H4 (cell line): ENCODE measurements around the gene RTN4RL1. TPM values are rescaled to one million over a fixed set of nuclear protein-coding genes. Genes with fewer than 3 reads are reported as not detected.
"Not testable (repeated sequence)": the region's sequence is repeated elsewhere in the genome, so short reads cannot be mapped to it uniquely, and the experiment has no call there.

Experiments used
- DNase-seq: peaks from one replicate; pipeline ENCODE4 v3.0.0-alpha.2; 2015; ENCODE audit warnings: low spot score
- total RNA-seq: library from RNA; depleted of rRNA; stranded (reverse); fragments of >200 nt; shearing (Covaris generic); gene quantifications from 2 replicates; pipeline ENCODE4 v1.2.3, GENCODE V29; 2014; rRNA removed

The RTN4RL1 gene
- total RNA-seq, 1 experiment from 2014 or later: 0.48 TPM

GRCh38 chr17:1896243-1897104 lies 128.7 kb downstream of the RTN4RL1 start:
- DNase-seq: no peak

- DNase-seq: not testable (repeated sequence)
Measured at GRCh38 chr17:1895479-1895878, 129.7 kb downstream of the RTN4RL1 start.

GRCh38 chr17:1894753-1895339 lies 130.3 kb downstream of the RTN4RL1 start:
- no peak for DNase-seq

GRCh38 chr17:1890758-1891450 lies 134.2 kb downstream of the RTN4RL1 start:
- DNase-seq: no peak

- no peak for DNase-seq
Measured at GRCh38 chr17:1888741-1889140, 136.4 kb downstream of the RTN4RL1 start.

Other genes starting within 250 kb of the RTN4RL1 start
- gene SMYD4, start 195.4 kb downstream of the RTN4RL1 start, total RNA-seq: 7.9 and 8.5 TPM in 2 replicates
- gene RPA1, start 195.3 kb downstream of the RTN4RL1 start, total RNA-seq: 29.0 and 40.3 TPM in 2 replicates
- 12.3 and 16.5 TPM in 2 replicates for gene DPH1, start 4.8 kb upstream of the RTN4RL1 start, total RNA-seq
- gene OVCA2, start 16.7 kb upstream of the RTN4RL1 start, total RNA-seq: 40.3 and 49.8 TPM in 2 replicates
- 0.08 TPM in 1 of 2 replicates, not detected in the other for gene HIC1, start 29.8 kb upstream of the RTN4RL1 start, total RNA-seq